Measurements from ENCODE around the gene CAPN11.
A peak's percentile ranks its signal among the peaks of the same experiment; 100 is the strongest.

Gene CAPN11

DNA sequence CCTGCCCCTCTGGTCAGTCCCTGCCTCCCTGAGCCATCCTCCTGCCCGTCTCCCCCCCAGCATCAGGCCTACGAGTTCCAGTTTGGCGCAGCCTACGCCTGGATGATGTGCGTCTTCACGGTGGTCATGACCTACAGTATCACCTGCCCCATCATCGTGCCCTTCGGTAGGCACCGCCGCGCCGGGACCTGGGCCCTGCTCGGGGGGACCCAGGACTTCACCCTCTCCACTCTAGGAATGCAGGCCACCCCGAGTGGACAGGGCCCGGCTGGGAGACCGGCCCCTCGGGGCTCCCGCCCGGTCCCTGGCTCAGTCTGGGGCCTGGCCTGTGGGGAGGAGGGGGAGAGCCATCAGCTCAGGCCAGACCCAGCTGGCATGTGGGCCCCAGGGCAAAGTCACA, 6.1 kb upstream of the CAPN11 start:
- no peak for DNase-seq (ENCODE audit: extremely low read depth in 1 of 2, low read depth in 1 of 2)

DNA sequence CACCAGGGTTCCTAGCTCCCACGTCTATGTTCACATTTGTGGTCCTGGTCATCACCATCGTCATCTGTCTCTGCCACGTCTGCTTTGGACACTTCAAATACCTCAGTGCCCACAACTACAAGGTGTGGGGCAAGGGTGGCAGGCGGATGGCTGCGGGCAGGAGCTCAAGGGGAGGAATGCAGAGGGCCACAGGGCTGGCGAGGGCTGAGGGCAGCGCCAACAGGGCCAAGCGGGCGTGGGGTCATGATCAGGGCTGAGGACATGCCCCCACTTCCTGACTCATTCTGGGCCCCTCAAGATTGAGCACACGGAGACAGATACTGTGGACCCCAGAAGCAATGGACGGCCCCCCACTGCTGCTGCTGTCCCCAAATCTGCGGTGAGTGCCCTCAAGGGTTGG, 4.6 kb upstream of the CAPN11 start:
- no peak for DNase-seq (ENCODE audit: extremely low read depth in 1 of 2, low read depth in 1 of 2)

DNA sequence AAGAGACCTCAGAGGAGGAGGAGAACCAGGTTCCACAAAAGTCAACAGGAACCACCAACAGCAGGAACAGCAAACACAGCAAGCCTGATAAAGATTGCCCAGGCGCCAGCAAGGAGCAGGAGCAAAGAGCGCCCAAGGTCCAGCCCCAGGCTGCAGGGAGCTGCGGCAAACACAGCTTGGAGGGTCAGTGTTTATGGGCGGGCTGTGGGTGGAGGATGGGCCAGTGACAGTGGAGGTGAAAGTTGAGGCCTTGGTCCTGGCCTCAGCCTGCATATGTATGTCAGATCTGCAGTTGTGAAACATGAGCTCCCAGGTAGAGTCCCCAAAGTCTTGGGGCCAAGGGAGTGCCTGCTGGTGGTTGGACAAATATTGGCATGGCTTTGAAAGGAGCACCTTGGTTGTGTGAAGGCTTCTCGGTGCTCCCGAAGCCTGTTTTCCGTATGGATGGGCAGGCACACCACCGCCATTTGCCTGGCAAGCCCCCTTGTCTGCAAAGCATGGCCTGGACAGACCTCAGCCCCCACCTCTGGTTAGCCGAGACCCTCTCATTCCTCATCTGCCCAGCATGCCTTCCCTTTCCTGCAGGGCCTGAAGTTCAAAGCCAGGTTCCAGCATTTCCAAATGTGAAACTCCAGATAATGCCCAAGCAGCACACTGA, 2.0 kb upstream of the CAPN11 start:
- DNase-seq (ENCODE audit: extremely low read depth in 1 of 2, low read depth in 1 of 2): no peak

DNA sequence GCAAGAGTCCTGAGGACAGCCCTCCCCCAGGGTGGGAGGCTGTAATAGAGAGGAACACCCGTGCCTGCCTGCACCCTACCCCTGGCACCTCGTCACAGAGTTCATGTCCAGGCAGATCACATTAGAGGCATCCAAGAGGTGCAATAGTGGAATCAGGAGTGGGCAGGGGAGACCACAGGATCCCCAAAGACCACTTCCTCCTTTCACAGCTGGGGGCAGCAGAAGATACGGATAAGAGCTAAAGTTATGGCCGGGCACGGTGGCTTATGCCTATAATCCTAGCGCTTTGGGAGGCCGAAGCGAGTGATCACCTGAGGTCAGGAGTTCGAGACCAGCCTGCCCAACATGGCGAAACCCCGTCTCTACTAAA, 1.5 kb upstream of the CAPN11 start:
- DNase-seq (ENCODE audit: extremely low read depth in 1 of 2, low read depth in 1 of 2): no peak

DNA sequence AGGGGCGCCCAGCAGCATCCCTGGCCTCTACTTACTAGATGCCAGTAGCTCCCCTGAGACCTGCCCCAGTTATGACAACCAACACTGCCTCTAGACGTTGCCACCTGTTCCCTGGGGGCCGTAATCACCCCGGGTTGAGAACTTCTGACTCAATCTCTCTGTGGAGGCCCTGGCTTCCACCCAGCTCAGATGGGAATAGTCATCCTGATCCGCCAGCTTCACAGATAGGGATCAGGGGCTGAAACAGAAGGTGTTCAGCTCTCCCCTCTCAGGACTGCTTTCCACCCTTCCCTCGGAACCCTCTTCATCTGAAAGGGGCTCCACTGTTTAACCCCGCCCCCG, 3.3 kb downstream of the CAPN11 start:
- peak in 1 of 2 donors; percentile 23 for DNase-seq (ENCODE audit: extremely low read depth in 1 of 2, low read depth in 1 of 2)

DNA sequence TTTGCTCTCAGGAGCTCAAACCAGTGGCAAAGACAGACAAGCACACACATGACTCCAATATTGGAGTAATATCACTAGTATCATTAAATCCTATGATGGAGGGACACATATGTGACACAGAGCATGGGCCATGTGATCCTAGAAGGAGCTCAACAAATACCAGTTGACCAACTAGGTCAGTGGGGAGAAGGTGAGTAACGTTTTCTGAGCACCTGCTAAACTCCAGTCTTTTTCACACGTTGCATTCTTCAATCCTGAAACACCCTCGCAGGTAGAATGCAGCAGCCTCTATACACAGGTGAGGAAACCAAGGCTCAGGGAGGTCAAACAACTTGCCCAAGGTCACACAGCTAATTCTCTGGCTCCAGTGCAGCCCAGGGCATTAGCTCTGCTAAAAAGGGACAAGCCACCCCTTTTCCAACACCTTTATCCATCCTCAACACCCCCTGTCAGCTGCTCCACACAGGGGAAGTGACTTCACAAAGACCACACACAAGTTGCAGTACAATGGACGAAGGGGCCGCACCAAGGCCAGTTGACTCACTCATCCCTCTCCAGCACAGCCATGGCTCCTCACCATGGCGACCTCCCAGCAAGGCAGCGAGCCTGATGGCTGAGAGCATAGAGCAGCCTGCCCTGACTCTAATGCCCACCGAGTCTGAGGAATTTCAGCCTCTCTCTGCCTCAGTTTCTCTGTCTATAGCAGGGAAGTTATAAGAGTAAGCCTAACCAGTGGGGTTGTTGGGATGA, 4.4 kb downstream of the CAPN11 start:
- DNase-seq (ENCODE audit: extremely low read depth in 1 of 2, low read depth in 1 of 2): no peak

DNA sequence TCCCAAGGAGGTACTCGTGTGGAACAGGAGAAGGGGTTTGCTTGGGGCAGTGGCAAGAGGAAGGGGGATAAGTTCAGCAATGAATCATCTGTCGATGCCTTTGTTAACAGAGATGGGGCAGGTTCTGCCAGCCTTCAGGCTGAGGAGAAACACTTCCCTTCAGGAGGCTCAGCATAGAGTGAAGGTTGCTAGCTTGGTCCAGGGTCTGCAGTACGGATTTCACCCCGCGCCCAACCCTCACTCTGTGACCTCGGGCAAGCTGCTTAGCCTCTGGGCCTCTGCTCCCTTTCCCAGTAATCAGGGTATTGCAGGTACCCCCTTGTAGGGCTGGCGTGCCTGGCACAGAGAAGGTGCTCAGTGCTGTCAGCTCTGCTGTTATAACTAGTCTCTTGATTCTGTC, 7.5 kb downstream of the CAPN11 start:
- no peak for DNase-seq (ENCODE audit: extremely low read depth in 1 of 2, low read depth in 1 of 2)

DNA sequence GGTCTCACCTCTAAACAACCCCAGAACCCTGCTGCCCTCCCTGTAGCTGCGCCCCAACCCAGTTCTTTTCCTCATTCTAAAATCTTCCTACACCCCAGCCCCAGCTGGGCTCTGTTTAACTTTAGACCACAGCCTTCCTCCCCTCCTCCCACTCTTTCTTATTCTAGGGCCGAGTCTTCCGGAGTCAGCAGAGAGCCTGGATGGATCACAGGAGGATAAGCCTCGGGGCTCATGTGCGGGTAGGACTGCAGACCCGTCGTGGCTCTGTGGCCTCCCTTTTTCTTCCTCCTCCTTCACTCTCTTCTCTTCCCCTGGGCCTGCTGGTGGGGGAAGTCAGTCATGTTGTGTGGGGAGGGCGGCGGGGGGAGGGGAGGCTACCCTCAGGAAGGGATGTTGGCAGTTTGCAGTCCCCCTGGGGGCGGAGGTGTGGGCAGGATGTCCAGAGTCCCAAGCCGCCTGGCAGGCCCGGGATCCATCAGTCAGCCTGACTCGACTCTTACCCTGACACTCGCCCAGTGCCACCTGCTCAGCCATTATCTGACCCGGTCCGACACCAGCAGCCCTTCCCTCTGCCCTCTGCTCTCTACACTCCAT, 8.1 kb downstream of the CAPN11 start:
- no peak for DNase-seq (ENCODE audit: extremely low read depth in 1 of 2, low read depth in 1 of 2)

DNA sequence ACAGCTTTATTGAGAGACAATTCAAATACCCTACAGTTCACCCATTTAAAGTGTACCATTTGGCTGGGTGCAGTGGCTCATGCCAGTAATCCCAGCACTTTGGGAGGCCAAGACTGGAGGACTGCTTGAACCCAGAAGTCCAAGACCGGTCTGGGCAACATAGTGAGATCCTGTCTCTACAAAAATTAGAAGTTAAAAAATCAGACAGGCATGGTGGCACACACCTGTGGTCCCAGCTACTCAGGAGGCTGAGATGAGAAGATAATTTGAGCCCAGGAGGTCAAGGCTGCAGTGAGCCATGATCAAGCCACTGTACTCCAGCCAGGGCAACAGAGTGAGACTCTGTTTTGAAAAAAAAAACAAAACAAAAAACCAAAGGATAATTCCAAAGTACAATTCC, 8.9 kb downstream of the CAPN11 start:
- no peak for DNase-seq (ENCODE audit: extremely low read depth in 1 of 2, low read depth in 1 of 2)

DNA sequence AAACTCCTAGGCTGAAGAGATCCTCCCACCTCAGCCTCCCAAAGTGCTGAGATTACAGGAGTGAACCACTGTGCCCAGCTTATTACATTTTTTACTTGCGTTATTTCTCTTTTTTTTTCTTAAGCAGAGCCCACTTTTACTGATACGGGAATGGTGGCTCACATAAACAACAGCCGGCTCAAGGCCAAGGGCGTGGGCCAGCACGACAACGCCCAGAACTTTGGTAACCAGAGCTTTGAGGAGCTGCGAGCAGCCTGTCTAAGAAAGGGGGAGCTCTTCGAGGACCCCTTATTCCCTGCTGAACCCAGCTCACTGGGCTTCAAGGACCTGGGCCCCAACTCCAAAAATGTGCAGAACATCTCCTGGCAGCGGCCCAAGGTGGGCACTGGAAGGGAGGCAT, 10.5 kb downstream of the CAPN11 start:
- no peak for DNase-seq (ENCODE audit: extremely low read depth in 1 of 2, low read depth in 1 of 2)

DNA sequence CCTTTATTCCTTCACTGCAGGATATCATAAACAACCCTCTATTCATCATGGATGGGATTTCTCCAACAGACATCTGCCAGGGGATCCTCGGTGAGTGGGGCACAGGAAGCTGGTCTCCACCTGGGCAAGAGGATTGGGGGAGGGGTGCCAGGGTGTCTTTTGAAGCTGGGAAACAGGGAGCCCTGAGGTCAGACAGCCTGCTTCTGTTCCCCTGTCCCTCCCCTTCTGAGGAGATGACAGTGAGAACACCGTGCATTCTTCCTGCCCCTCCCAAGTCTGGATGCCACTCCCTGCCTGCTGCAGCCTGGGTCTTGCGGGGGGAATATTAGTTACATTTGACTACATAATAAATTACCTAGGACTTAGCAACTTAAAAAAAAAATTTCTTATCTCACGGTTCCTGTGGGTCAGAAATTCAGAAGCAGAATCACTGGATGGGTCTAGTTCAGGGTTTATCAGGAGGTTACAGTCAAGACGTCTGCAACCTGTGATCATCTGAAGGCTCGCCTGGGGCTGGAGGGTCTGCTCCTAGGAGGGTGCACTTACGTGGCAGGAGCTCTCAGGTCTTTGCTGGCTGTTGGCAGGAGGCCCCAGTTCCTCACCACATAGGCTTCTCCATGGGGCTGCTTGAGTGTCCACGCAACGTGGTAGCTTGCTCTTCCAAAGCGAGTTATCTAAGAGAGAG, 11.4 kb downstream of the CAPN11 start:
- no peak for DNase-seq (ENCODE audit: extremely low read depth in 1 of 2, low read depth in 1 of 2)

DNA sequence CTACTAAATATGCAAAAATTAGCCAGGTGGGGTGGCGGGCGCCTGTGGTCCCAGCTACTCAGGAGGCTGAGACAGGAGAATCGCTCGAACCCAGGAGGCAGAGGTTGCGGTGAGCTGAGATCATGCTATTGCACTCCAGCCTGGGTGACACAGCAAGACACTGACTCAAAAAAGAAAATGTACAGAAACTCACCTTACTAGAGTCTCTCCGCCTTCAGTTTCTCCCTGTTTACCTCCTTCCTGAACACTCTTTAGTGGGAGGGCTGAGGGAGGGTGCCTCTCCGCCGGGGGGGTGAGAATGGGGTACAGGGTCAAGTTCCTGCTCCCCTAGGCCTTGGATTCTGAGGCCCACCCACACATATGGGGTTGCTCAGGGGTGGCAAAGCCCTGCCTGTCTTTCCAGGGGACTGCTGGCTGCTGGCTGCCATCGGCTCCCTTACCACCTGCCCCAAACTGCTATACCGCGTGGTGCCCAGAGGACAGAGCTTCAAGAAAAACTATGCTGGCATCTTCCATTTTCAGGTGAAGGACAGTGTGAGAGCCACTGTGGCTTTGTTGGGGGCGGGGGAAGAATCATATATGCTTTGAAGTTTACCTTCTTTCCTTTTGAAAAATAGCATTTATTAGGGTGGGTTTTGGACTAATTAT, 13.4 kb downstream of the CAPN11 start:
- no peak for DNase-seq (ENCODE audit: extremely low read depth in 1 of 2, low read depth in 1 of 2)

DNA sequence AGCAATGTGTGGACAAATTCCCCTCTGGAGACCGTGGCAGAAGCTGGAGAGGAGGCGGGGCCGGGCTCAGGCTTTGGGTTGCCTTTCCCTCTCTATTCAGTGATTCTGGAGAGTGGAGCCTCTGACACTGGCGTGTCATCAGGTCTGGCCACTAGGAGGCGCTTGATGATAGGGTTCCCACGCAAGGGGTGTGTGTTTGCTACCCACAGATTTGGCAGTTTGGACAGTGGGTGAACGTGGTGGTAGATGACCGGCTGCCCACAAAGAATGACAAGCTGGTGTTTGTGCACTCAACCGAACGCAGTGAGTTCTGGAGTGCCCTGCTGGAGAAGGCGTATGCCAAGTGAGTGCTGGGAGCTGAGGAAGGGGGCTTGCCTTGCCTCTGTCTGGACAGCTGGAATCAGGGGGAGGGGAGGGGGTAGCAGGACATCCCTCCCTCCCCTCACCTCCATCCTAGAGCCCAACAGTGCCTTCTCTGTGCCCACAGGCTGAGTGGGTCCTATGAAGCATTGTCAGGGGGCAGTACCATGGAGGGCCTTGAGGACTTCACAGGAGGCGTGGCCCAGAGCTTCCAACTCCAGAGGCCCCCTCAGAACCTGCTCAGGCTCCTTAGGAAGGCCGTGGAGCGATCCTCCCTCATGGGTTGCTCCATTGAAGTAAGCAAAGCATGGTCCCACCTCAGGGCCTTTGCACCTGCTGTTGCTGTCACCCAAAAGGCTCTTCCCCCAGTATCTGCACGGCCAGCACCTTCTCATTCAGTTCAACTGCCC, 14.3 kb downstream of the CAPN11 start:
- DNase-seq (ENCODE audit: extremely low read depth in 1 of 2, low read depth in 1 of 2): peak; percentile 35 to 74

DNA sequence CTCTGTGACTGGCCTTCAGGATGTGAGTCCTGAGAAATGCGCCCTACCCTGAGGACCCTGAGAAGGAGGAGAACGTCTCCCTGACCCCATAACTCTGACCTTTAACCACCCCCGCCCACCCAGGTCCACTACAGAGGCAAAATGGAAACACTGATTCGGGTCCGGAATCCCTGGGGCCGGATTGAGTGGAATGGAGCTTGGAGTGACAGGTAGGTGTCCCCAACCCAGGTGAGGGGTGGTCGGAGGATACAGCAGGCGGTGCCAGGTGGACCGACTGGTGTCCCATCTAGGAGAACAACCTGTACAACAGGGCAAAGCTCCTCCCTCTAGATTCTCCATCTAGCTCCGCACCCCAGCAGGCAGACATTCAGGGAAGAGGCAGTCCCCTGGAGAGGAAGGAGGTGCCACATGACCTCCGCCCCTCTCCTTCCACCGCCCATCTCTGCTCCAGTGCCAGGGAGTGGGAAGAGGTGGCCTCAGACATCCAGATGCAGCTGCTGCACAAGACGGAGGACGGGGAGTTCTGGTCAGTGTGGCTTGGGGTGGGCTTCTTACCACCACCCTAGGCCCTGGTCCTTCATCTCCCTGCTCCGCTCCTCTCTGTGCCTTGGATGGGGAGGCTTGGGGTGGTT, 17.6 kb downstream of the CAPN11 start:
- no peak for DNase-seq (ENCODE audit: extremely low read depth in 1 of 2, low read depth in 1 of 2)

DNA sequence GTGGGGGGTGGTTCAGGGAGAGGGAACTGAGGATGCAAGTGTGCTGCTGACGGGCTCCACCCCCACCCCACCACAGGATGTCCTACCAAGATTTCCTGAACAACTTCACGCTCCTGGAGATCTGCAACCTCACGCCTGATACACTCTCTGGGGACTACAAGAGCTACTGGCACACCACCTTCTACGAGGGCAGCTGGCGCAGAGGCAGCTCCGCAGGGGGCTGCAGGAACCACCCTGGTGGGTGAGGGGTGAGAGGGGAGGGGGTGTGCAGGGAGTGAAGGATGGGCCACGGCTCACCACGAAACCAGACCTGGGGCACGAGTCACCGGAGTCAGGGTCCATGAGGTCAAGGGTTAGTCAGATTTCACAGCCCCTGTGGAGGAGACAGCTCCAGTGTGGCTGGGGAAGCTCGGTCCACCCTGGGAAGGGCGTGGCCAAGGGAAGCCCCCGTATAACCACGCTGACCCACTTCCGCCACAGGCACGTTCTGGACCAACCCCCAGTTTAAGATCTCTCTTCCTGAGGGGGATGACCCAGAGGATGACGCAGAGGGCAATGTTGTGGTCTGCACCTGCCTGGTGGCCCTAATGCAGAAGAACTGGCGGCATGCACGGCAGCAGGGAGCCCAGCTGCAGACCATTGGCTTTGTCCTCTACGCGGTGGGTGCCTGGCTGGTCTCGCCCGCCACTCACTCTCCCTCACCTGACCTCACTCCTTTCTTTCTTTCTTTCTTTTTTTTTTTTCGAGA, 18.3 kb downstream of the CAPN11 start:
- DNase-seq (ENCODE audit: extremely low read depth in 1 of 2, low read depth in 1 of 2): peak; percentile 20 to 48

DNA sequence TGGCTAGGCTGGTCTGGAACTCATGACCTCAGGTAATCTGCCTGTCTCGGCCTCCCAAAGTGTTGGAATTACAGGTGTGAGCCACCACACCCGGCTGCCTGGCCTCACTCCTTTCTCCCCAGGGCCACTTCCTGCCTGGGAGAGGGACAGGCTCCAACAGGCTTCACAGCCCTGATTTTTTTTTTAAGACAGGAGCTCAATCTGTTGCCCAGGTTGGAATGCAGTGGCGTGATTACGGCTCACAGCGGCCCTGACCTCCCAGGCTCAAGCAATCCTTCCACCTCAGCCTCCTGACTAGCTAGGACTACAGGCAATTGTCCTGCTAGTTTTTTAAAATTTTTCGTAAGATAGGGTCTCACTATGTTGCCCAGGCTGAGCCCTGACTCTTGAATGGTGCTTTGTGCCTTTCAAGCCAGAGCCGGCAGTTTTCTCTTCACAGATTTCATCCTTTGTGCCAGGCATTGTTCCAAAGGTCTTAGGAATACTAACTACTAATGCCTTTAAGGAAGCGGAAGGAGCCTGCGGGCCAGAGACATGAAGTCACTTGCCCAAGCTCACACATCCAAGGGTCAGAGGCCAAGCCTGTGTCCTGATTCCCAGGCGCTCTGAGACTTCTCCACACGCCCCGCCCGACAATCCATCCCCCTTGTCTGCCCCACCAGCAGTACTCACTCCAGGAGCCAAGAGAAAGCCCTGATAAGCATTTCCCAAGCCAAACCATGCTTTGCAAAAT, 19.2 kb downstream of the CAPN11 start:
- no peak for DNase-seq (ENCODE audit: extremely low read depth in 1 of 2, low read depth in 1 of 2)

DNA sequence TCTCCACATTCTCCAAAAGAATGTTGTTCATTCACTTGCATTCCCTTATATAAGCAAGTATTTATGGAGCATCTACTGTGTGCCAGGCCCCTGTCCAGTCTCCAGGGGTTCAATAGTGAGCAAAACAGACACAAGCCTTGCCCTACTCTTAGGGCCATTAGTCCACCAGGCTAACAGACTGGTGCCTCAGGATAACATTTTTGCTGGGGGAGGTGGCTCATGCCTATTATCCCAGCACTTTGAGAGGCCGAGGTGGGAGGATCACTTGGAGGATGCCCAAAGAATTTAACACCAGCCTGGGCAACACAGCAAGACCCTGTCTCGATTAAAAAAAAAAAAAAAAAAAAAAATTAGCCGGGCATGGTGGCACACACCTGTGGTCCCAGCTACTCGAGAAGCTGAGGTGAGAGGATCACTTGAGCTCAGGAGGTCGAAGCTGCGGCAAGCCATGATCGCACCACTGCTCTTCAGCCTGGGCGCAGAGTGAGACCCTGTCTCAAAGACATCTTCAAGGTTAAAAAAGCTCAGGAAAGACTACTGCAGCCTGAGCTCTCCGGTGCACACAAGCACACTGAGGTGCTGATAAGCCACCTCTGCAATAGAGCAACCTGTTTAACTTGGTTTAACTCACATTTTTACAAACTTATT, 19.9 kb downstream of the CAPN11 start:
- DNase-seq (ENCODE audit: extremely low read depth in 1 of 2, low read depth in 1 of 2): no peak

DNA sequence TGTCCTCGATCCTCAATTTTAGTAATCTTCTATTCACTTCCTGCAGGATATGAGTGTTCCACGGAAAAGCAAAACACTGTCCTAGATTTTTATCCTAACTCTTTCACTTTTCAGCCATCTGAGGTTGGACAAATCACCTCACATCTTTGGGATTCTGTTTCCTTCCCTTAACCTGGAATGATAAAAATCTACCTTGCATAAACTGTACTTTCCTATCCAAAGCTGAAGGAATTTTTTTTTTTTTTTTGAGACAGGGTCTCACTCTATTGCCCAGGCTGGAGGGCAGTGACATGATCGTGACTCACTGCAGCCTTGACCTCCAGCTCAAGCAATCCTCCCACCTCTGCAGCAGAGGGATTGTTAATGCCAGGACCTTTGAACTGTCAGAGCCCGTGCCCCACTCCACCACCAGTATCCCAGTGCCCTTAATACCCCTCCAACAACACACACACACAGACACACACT, 20.5 kb downstream of the CAPN11 start:
- no peak for DNase-seq (ENCODE audit: extremely low read depth in 1 of 2, low read depth in 1 of 2)
